VCaP (cell line): Measurements from ENCODE around the gene NDST4.

Source experiments
- H3K27ac ChIP-seq: fragments of 450-650 bp; 2 replicates; pipeline ENCODE4 v1.5.1; 2017
- CTCF ChIP-seq: fragments of 450-650 bp; conservative IDR thresholded peaks from 2 replicates; pipeline ENCODE4 v1.5.1; 2017; ENCODE audit warnings: mild to moderate bottlenecking, moderate library complexity

NDST4 gene

DNA sequence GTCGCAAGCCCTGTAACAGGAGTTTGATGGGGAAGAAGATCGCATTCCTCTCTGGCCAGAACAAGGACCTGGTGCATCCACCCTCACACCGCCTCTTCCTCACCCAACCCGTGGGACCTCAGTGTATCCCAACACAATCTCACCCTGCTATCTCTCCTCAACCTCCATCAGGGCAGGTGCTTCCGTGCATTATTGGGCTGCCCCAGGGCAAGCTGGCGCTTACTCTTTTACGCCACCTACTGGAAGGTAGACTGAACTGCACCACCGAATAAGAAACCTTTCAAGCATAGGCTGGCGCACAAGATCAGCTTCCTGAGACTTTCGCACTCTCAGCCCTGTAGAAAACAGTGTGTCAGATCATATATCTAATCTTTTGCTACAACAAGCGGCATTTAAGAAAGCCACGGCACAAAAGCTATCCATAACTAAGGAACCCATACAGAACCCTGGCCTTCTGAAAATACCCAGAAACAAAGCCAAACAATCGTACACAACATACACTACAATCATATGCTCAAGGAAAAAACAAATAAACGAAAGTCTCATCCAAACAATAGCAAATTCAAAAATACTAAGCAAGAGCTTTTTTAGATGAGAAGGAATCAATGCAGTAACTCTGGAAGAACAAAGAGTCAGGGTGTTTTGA, 305.5 kb downstream of the NDST4 start:
- no peak overlapping the region for H3K27ac ChIP-seq
- peak; percentile 74 for TF ChIP-seq CTCF

GRCh38 chr4:114807357-114807756, 306.1 kb downstream of the NDST4 start:
- no peak for TF ChIP-seq CTCF
- H3K27ac ChIP-seq, result no peak overlapping the region

GRCh38 chr4:114791976-114792375, 321.4 kb downstream of the NDST4 start:
- no peak overlapping the region for H3K27ac ChIP-seq
- TF ChIP-seq CTCF, result no peak

DNA sequence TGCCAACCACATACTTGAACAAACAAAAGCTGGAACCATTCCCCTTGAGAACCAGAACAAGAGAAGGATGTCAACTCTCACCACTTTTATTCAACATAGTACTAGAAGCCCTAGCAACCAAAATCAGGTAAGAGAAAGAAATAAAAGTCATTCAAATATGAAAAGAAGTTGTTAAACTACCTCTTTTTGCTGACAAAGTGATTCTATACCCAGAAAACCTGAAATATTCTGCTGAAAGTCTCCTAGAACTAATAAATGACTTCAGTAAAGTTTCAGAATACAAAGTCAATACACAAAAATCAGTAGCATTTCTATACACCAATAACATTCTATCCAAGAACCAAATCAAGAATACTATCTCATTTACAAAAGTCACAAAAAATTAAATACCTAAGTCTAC, 327.9 kb downstream of the NDST4 start:
- no peak for TF ChIP-seq CTCF
- H3K27ac ChIP-seq, result no peak overlapping the region

GRCh38 chr4:114783215-114783595, 330.2 kb downstream of the NDST4 start:
- no peak overlapping the region for H3K27ac ChIP-seq
- no peak for TF ChIP-seq CTCF

DNA sequence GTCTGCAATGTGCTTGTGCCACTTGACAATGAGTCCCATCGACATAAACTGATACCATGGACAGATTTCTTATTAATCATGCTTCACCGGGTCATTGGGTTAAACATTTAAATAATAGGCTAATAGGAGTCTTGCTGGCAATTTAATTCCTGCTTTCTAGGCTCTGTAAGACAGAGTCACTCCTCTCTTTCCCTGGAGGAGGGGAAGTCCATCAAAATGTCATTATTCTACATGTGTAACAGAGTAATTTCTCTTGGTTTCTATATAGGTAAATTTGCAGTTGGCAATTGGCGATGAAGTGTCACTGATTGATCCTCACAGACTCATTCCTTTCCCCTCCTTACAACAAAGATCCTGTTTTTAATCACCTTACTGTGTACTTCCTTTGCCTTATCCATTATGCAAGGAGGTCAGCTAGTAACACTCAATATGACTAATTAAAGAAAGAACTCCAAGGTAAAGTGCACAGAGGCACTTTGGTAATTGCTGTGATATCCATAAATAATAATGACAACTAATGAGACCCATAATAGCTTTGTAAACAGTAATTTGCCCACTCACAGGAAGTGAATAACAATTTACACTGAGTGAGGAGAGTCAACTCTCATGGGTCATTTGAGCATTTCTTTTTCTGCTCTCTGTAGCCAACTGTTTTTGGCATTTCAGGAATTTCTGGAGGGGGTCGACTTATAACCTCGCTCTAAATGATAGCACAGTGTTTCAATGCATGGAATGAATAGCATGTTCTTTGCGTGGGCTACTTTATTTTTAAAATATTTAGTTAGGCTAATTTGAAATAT, 330.8 kb downstream of the NDST4 start:
- no peak for TF ChIP-seq CTCF
- no peak overlapping the region for H3K27ac ChIP-seq

- TF ChIP-seq CTCF, result peak; percentile 78
- H3K27ac ChIP-seq, result no peak overlapping the region
Measured at GRCh38 chr4:114780205-114780604, 333.2 kb downstream of the NDST4 start.
